IMR-90 (cell line): Measurements from ENCODE around the gene TRIM46. TPM values are rescaled to one million over a fixed set of nuclear protein-coding genes. Genes with fewer than 3 reads are reported as not detected.
"Not testable (repeated sequence)": the region's sequence is repeated elsewhere in the genome, so short reads cannot be mapped to it uniquely, and the experiment has no call there.

Source experiments
- ATAC-seq: fragments of 200-7000 bp; cut with Tn5 transposase; 2 replicates; pipeline ENCODE4 v1.9.1; 2020; ENCODE audit warnings: low read depth, mild to moderate bottlenecking, moderate library complexity
- BruUV-seq: library from RNA; stranded (reverse); fragments of 400-500 nt; replicated peaks from 2 replicates; lab custom pipeline; 2021; lab: Mats Ljungman, UMichigan
- CTCF ChIA-PET: fragments of 300-600 bp; formaldehyde crosslinking; extraction: SDS; loops from one replicate; lab custom pipeline; 2021; ENCODE audit warnings: antibody characterized with exemption; lab: Yijun Ruan, JAX
- POLR2A ChIA-PET: fragments of 300-600 bp; sonication (Branson Sonifier 250); formaldehyde crosslinking; loops from one replicate; lab custom pipeline; 2022; ENCODE audit warnings: antibody characterized with exemption; ENCODE audit not compliant: unreplicated experiment; lab: Charles Lee
- DNase-seq: peaks from one replicate; pipeline ENCODE4 v3.0.0; 2013
- H2AFZ ChIP-seq: replicated peaks from 2 replicates; pipeline ENCODE3; 2013; ENCODE audit warnings: low read length, mild to moderate bottlenecking; ENCODE audit not compliant: poor library complexity
- H2AK5ac ChIP-seq: 2 replicates; pipeline ENCODE4 v1.6.1; 2013; ENCODE audit warnings: low read depth, low read length, inconsistent platforms
- H2AK9ac ChIP-seq: replicated peaks from 2 replicates; pipeline ENCODE3; 2013; ENCODE audit warnings: mild to moderate bottlenecking, low read depth, low read length, moderate library complexity; ENCODE audit not compliant: poor library complexity
- H2BK120ac ChIP-seq: 2 replicates; pipeline ENCODE4 v1.6.1; 2013; ENCODE audit warnings: low read depth, low read length, inconsistent platforms
- H2BK15ac ChIP-seq: 3 replicates; pipeline ENCODE4 v1.6.1; 2013; ENCODE audit warnings: low read depth, low read length, inconsistent platforms
- H2BK20ac ChIP-seq: 2 replicates; pipeline ENCODE4 v1.6.1; 2013; ENCODE audit warnings: low read depth, mild to moderate bottlenecking, inconsistent platforms, low read length, moderate library complexity
- H2BK5ac ChIP-seq: 2 replicates; pipeline ENCODE4 v1.6.1; 2013; ENCODE audit warnings: mild to moderate bottlenecking, low read depth, low read length, inconsistent platforms; ENCODE audit not compliant: poor library complexity, severe bottlenecking
- H3K14ac ChIP-seq: replicated peaks from 2 replicates; pipeline ENCODE4 v1.6.1; 2013; ENCODE audit warnings: low read depth, low read length, inconsistent platforms
- H3K18ac ChIP-seq: 2 replicates; pipeline ENCODE4 v1.6.1; 2013; ENCODE audit warnings: low read depth, low read length, control low read depth
- H3K23ac ChIP-seq: 2 replicates; pipeline ENCODE4 v1.6.1; 2013; ENCODE audit warnings: low read depth, low read length, inconsistent platforms
- H3K27ac ChIP-seq: 2 replicates; pipeline ENCODE4 v1.5.1; 2013; ENCODE audit warnings: mild to moderate bottlenecking, control low read depth, low read length; ENCODE audit not compliant: insufficient read depth
- H3K27me3 ChIP-seq: 2 replicates; pipeline ENCODE4 v1.6.1; 2013; ENCODE audit warnings: low read length; ENCODE audit not compliant: control insufficient read depth, insufficient read depth
- H3K36me3 ChIP-seq: 2 replicates; pipeline ENCODE4 v1.6.1; 2013; ENCODE audit warnings: low read length, mixed read lengths; ENCODE audit not compliant: control insufficient read depth, insufficient read depth
- H3K4ac ChIP-seq: 2 replicates; pipeline ENCODE4 v1.6.1; 2013; ENCODE audit warnings: low read depth, low read length, inconsistent platforms
- H3K4me1 ChIP-seq: 2 replicates; pipeline ENCODE4 v1.6.1; 2013; ENCODE audit warnings: low read length, mixed read lengths; ENCODE audit not compliant: control insufficient read depth, insufficient read depth
- H3K4me2 ChIP-seq: 2 replicates; pipeline ENCODE4 v1.6.1; 2013; ENCODE audit warnings: low read depth, mild to moderate bottlenecking, control low read depth, low read length, moderate library complexity
- H3K4me3 ChIP-seq: 2 replicates; pipeline ENCODE4 v1.5.1; 2013; ENCODE audit warnings: low read depth, mild to moderate bottlenecking, control low read depth, low read length, moderate library complexity; ENCODE audit not compliant: insufficient read depth
- H3K56ac ChIP-seq: 2 replicates; pipeline ENCODE4 v1.6.1; 2013; ENCODE audit warnings: low read length, inconsistent platforms; ENCODE audit not compliant: insufficient read depth; ENCODE audit errors: extremely low read depth
- H3K79me1 ChIP-seq, 2 experiments: 2 replicates each; pipeline ENCODE4 v1.6.1; 2013; ENCODE audit warnings: low read length in 2 of 2, inconsistent platforms in 1 of 2, low read depth in 1 of 2
- H3K9ac ChIP-seq: 2 replicates; pipeline ENCODE4 v1.6.1; 2013; ENCODE audit warnings: low read depth, low read length, control low read depth
- H3K9me1 ChIP-seq: 2 replicates; pipeline ENCODE4 v1.6.1; 2013; ENCODE audit warnings: low read length, inconsistent platforms; ENCODE audit not compliant: insufficient read depth
- H3K9me3 ChIP-seq: 2 replicates; pipeline ENCODE4 v1.6.1; 2013; ENCODE audit warnings: low read length; ENCODE audit not compliant: control insufficient read depth, insufficient read depth
- H4K20me1 ChIP-seq: 2 replicates; pipeline ENCODE4 v1.6.1; 2013; ENCODE audit warnings: low read length, inconsistent platforms; ENCODE audit not compliant: insufficient read depth
- H4K5ac ChIP-seq: 2 replicates; pipeline ENCODE4 v1.6.1; 2013; ENCODE audit warnings: mild to moderate bottlenecking, low read depth, low read length, control low read depth
- H4K8ac ChIP-seq, 2 experiments: 2 replicates each; pipeline ENCODE4 v1.6.1; 2013; ENCODE audit warnings: low read depth in 2 of 2, low read length in 2 of 2, control low read depth in 1 of 2, inconsistent platforms in 1 of 2
- H4K91ac ChIP-seq: 2 replicates; pipeline ENCODE4 v1.6.1; 2013; ENCODE audit warnings: low read depth, low read length, inconsistent platforms; ENCODE audit not compliant: insufficient read depth
- WGBS, 2 experiments: methylation state at CpG; one replicate each; pipeline versions ENCODE4 v1.1.5 to v1.1.7; 2013; ENCODE audit warnings: missing lambda C conversion rate in 2 of 2; ENCODE audit not compliant: insufficient read length in 1 of 2; ENCODE audit errors: extremely low coverage in 2 of 2; 5-methylcytosine and 5-hydroxymethylcytosine counted together
- dilution Hi-C: fragments of 300-500 bp; cut with HindIII; formaldehyde crosslinking; loops from one replicate; pipeline ENCODE4 v1.14.3; 2018; ENCODE audit warnings: low sequenced_read_pairs; ENCODE audit not compliant: unreplicated experiment
- in situ Hi-C: fragments of 300-500 bp; cut with MboI; formaldehyde crosslinking; loops from 3 replicates; pipeline ENCODE4 v1.14.3; 2019; ENCODE audit warnings: low sequenced_read_pairs, inconsistent platforms, mixed read lengths
- intact Hi-C: fragments of 100-400 bp; cut with micrococcal nuclease; formaldehyde crosslinking; loops from 2 replicates; pipeline ENCODE4 v1.10.0; 2022
- microRNA-seq, 2 experiments: library from miRNA; stranded (forward) in 1 of 2; unstranded in 1 of 2; fragments of 10-50 nt in 1 of 2; fragments of <30 nt in 1 of 2; gene quantifications in 1 of 2; microRNA quantifications in 1 of 2; one replicate each; pipeline versions ENCODE3 to v1.1.0; 2013 to 2020; ENCODE audit not compliant: insufficient read depth in 1 of 2, insufficient read length in 1 of 2, unreplicated experiment in 1 of 2
- polyA plus RNA-seq, 3 experiments: library from polyadenylated mRNA; depleted of rRNA; stranded (reverse); fragments of >200 nt; gene quantifications; 2 replicates each; pipeline ENCODE4 v1.2.3, GENCODE V29; 2012; ENCODE audit warnings: low replicate concordance in 1 of 3
- small RNA-seq, 5 experiments: library from RNA; depleted of rRNA; stranded (forward); fragments of <200 nt; gene quantifications; one replicate each; pipeline ENCODE3, GENCODE V24; 2012
- total RNA-seq: library from RNA; depleted of rRNA; stranded (reverse); fragments of >200 nt; gene quantifications from 2 replicates; pipeline ENCODE4 v1.2.3, GENCODE V29; 2012; rRNA removed

TRIM46 gene
- total and polyA plus RNA-seq, 2 of the 4 experiments (the other 2 are of a cell fraction), result 2.3 to 6.2 TPM

DNA sequence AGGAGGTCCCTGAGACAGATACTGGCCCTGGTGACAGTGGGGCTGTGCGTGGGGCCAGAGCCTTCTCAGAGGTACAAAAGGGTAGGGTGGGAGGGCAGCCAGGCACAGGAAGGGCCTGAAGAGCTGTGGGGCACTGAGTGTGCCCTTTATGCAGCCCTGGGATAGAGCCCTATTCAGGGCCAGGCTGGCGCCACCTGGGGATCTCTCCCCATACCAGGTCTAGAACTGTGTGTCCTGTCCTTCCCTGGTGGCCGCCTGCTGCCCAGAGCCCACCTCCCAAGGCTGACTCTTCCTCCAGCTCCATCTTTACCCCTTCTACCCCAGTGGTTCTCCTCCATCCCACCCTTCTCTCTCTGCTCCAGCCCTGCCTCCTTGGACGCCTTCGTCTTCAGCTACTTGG lies 59.9 kb downstream of the TRIM46 start:
- H3K79me1 ChIP-seq, H4K91ac ChIP-seq, H2BK15ac ChIP-seq, H3K18ac ChIP-seq, H3K4me2 ChIP-seq, ATAC-seq, H2BK120ac ChIP-seq, H2BK20ac ChIP-seq, H2AK9ac ChIP-seq, dilution Hi-C loops, BruUV-seq, H4K20me1 ChIP-seq, H3K23ac ChIP-seq, CTCF ChIA-PET, in situ Hi-C loops, H3K9me1 ChIP-seq, H2AFZ ChIP-seq, H4K5ac ChIP-seq, H3K4me3 ChIP-seq, H3K27me3 ChIP-seq, H3K9ac ChIP-seq, POLR2A ChIA-PET, H3K4ac ChIP-seq, H2BK5ac ChIP-seq, H3K56ac ChIP-seq, H3K4me1 ChIP-seq, DNase-seq, H4K8ac ChIP-seq, H3K9me3 ChIP-seq, intact Hi-C loops, H2AK5ac ChIP-seq, H3K27ac ChIP-seq, H3K14ac ChIP-seq: not testable (repeated sequence)
- 100% methylated on average over 1 of the region's 5 CpGs; no CpG with 5 or more reads in 1 of the 2 experiments for WGBS, 2 experiments
- H3K36me3 ChIP-seq, result peaks cover 20% of the 10 kb centered on the region

Small RNA genes lying within 50 kb of the gene (microRNA-seq; reads per million reads assigned to microRNA genes)
- gene HMGN2P18 (ENCODE audit: insufficient read depth, insufficient read length), result not detected

Small RNA genes lying within 50 kb of the gene (small RNA-seq; reads per million reads assigned to genes)
- gene HMGN2P18, result 0 reads per million in 5 experiments

Other genes starting within 250 kb of the TRIM46 start
- gene PMVK, start 237.1 kb upstream of the TRIM46 start, total RNA-seq, result 7.2 and 9.0 TPM in 2 replicates
- 28.1 and 31.8 TPM in 2 replicates for gene PMVK, start 237.1 kb upstream of the TRIM46 start, polyA plus RNA-seq (2012; rRNA removed)
- 24.2 and 28.3 TPM in 2 replicates for gene PBXIP1, start 217.8 kb upstream of the TRIM46 start, total RNA-seq
- gene PBXIP1, start 217.8 kb upstream of the TRIM46 start, polyA plus RNA-seq (2012; rRNA removed), result 40.5 and 44.2 TPM in 2 replicates
- 5.3 and 5.4 TPM in 2 replicates for gene PYGO2, start 212.1 kb upstream of the TRIM46 start, total RNA-seq
- gene PYGO2, start 212.1 kb upstream of the TRIM46 start, polyA plus RNA-seq (2012; rRNA removed), result 12.3 and 14.8 TPM in 2 replicates
- gene SHC1, start 203.1 kb upstream of the TRIM46 start, total RNA-seq, result 291 and 355 TPM in 2 replicates
- 337 and 352 TPM in 2 replicates for gene SHC1, start 203.1 kb upstream of the TRIM46 start, polyA plus RNA-seq (2012; rRNA removed)
- gene CKS1B, start 199.2 kb upstream of the TRIM46 start, total RNA-seq, result 129 and 140 TPM in 2 replicates
- gene CKS1B, start 199.2 kb upstream of the TRIM46 start, polyA plus RNA-seq (2012; rRNA removed), result 195 and 272 TPM in 2 replicates
- 19.7 and 26.3 TPM in 2 replicates for gene FLAD1, start 190.5 kb upstream of the TRIM46 start, total RNA-seq
- gene FLAD1, start 190.5 kb upstream of the TRIM46 start, polyA plus RNA-seq (2012; rRNA removed), result 37.3 and 39.9 TPM in 2 replicates
- gene LENEP, start 180.3 kb upstream of the TRIM46 start, total RNA-seq, result not detected in 2 replicates
- not detected in 2 replicates for gene LENEP, start 180.3 kb upstream of the TRIM46 start, polyA plus RNA-seq (2012; rRNA removed)
- gene ZBTB7B, start 171.0 kb upstream of the TRIM46 start, total RNA-seq, result 7.2 and 7.7 TPM in 2 replicates
- gene ZBTB7B, start 171.0 kb upstream of the TRIM46 start, polyA plus RNA-seq (2012; rRNA removed), result 17.4 and 22.4 TPM in 2 replicates
- not detected in 2 replicates for gene DCST2, start 140.1 kb upstream of the TRIM46 start, total RNA-seq
- gene DCST2, start 140.1 kb upstream of the TRIM46 start, polyA plus RNA-seq (2012; rRNA removed), result 0.14 and 0.30 TPM in 2 replicates
- gene DCST1, start 140.0 kb upstream of the TRIM46 start, total RNA-seq, result not detected in 2 replicates
- gene DCST1, start 140.0 kb upstream of the TRIM46 start, polyA plus RNA-seq (2012; rRNA removed), result not detected in 2 replicates
- 25.6 and 29.7 TPM in 2 replicates for gene ADAM15, start 122.5 kb upstream of the TRIM46 start, total RNA-seq
- 52.4 and 65.6 TPM in 2 replicates for gene ADAM15, start 122.5 kb upstream of the TRIM46 start, polyA plus RNA-seq (2012; rRNA removed)
- gene EFNA4, start 110.1 kb upstream of the TRIM46 start, total RNA-seq, result 3.3 and 3.8 TPM in 2 replicates
- gene EFNA4, start 110.1 kb upstream of the TRIM46 start, polyA plus RNA-seq (2012; rRNA removed), result 11.8 and 16.3 TPM in 2 replicates
- 0.56 and 0.72 TPM in 2 replicates for gene EFNA3, start 95.0 kb upstream of the TRIM46 start, total RNA-seq
- gene EFNA3, start 95.0 kb upstream of the TRIM46 start, polyA plus RNA-seq (2012; rRNA removed), result 1.6 TPM in 2 replicates
- gene EFNA1, start 46.0 kb upstream of the TRIM46 start, total RNA-seq, result 0.28 and 0.90 TPM in 2 replicates
- 1.4 and 1.6 TPM in 2 replicates for gene EFNA1, start 46.0 kb upstream of the TRIM46 start, polyA plus RNA-seq (2012; rRNA removed)
- 20.6 and 21.1 TPM in 2 replicates for gene SLC50A1, start 38.0 kb upstream of the TRIM46 start, total RNA-seq
- gene SLC50A1, start 38.0 kb upstream of the TRIM46 start, polyA plus RNA-seq (2012; rRNA removed), result 19.5 and 20.8 TPM in 2 replicates
- gene DPM3, start 33.3 kb upstream of the TRIM46 start, total RNA-seq, result 29.0 and 30.6 TPM in 2 replicates
- 129 and 138 TPM in 2 replicates for gene DPM3, start 33.3 kb upstream of the TRIM46 start, polyA plus RNA-seq (2012; rRNA removed)
- 76.1 and 76.7 TPM in 2 replicates for gene KRTCAP2, start 545 bp upstream of the TRIM46 start, total RNA-seq
- gene KRTCAP2, start 545 bp upstream of the TRIM46 start, polyA plus RNA-seq (2012; rRNA removed), result 189 and 232 TPM in 2 replicates
- 13.1 and 15.1 TPM in 2 replicates for gene THBS3, start 34.0 kb downstream of the TRIM46 start, total RNA-seq
- gene THBS3, start 34.0 kb downstream of the TRIM46 start, polyA plus RNA-seq (2012; rRNA removed), result 28.3 and 30.4 TPM in 2 replicates
- 51.4 and 67.2 TPM in 2 replicates for gene MTX1, start 34.8 kb downstream of the TRIM46 start, total RNA-seq
- 73.7 and 73.9 TPM in 2 replicates for gene MTX1, start 34.8 kb downstream of the TRIM46 start, polyA plus RNA-seq (2012; rRNA removed)
- 1.4 TPM in 2 replicates for gene ENTREP3, start 81.6 kb downstream of the TRIM46 start, total RNA-seq
- 23.8 and 27.9 TPM in 2 replicates for gene ENTREP3, start 81.6 kb downstream of the TRIM46 start, polyA plus RNA-seq (2012; rRNA removed)
- gene SCAMP3, start 88.5 kb downstream of the TRIM46 start, total RNA-seq, result 29.2 and 30.5 TPM in 2 replicates
- 118 and 144 TPM in 2 replicates for gene SCAMP3, start 88.5 kb downstream of the TRIM46 start, polyA plus RNA-seq (2012; rRNA removed)
- 19.2 and 19.7 TPM in 2 replicates for gene CLK2, start 99.7 kb downstream of the TRIM46 start, total RNA-seq
- gene CLK2, start 99.7 kb downstream of the TRIM46 start, polyA plus RNA-seq (2012; rRNA removed), result 53.0 and 61.2 TPM in 2 replicates
- 0.36 and 0.83 TPM in 2 replicates for gene HCN3, start 103.6 kb downstream of the TRIM46 start, total RNA-seq
- 2.7 and 2.9 TPM in 2 replicates for gene HCN3, start 103.6 kb downstream of the TRIM46 start, polyA plus RNA-seq (2012; rRNA removed)
- not detected in 2 replicates for gene PKLR, start 127.6 kb downstream of the TRIM46 start, total RNA-seq
- gene PKLR, start 127.6 kb downstream of the TRIM46 start, polyA plus RNA-seq (2012; rRNA removed), result 0.03 TPM in 1 of 2 replicates, not detected in the other
- gene FDPS, start 135.0 kb downstream of the TRIM46 start, total RNA-seq, result 176 and 191 TPM in 2 replicates
- gene FDPS, start 135.0 kb downstream of the TRIM46 start, polyA plus RNA-seq (2012; rRNA removed), result 183 and 186 TPM in 2 replicates
- 4.1 and 4.2 TPM in 2 replicates for gene RUSC1, start 147.0 kb downstream of the TRIM46 start, total RNA-seq
- gene RUSC1, start 147.0 kb downstream of the TRIM46 start, polyA plus RNA-seq (2012; rRNA removed), result 31.4 and 32.7 TPM in 2 replicates